ENCODE measurements around the gene PCDHGC4. TPM values are rescaled to one million over a fixed set of nuclear protein-coding genes. Genes with fewer than 3 reads are reported as not detected.

The PCDHGC4 gene
- total RNA-seq, 1 donor from 2014 or later, result 5.8 TPM

- intact Hi-C loops (cut with DNase I), result no loop called here
- DNase-seq (ENCODE audit: low spot score), result no peak
Measured at GRCh38 chr5:141488591-141489561, 4.0 kb downstream of the PCDHGC4 start, which contains the start of gene PCDHGC5. Gene PCDHGC5 (plus strand): TSS chr5:141489081. CDS start chr5:141489241, 160 bp downstream.

- intact Hi-C loops (cut with DNase I), result no loop called here
Measured at GRCh38 chr5:141489841-141490240, 5.0 kb downstream of the PCDHGC4 start.

GRCh38 chr5:141490271-141490670 is 5.4 kb downstream of the PCDHGC4 start:
- no peak for DNase-seq (ENCODE audit: low spot score)
- intact Hi-C loops (cut with DNase I), result no loop called here

More at GRCh38 chr5:141489841-141490240, 5.0 kb downstream of the PCDHGC4 start:
- DNase-seq (ENCODE audit: low spot score), result no peak

GRCh38 chr5:141490771-141491170 is 5.9 kb downstream of the PCDHGC4 start:
- intact Hi-C loops (cut with DNase I), result no loop called here
- DNase-seq (ENCODE audit: low spot score), result no peak

GRCh38 chr5:141491323-141492167 is 6.7 kb downstream of the PCDHGC4 start:
- intact Hi-C loops (cut with DNase I), result no loop called here

GRCh38 chr5:141492168-141492885 is 7.5 kb downstream of the PCDHGC4 start:
- intact Hi-C loops (cut with DNase I), result no loop called here
- DNase-seq (ENCODE audit: low spot score), result no peak

More at GRCh38 chr5:141491323-141492167, 6.7 kb downstream of the PCDHGC4 start:
- DNase-seq (ENCODE audit: low spot score), result no peak

- intact Hi-C loops (cut with DNase I), result no loop called here
- no peak for DNase-seq (ENCODE audit: low spot score)
Measured at GRCh38 chr5:141493500-141494422, 8.9 kb downstream of the PCDHGC4 start.

- no peak for DNase-seq (ENCODE audit: low spot score)
- intact Hi-C loops (cut with DNase I), result no loop called here
Measured at GRCh38 chr5:141494761-141495452, 10.1 kb downstream of the PCDHGC4 start.

- intact Hi-C loops (cut with DNase I), result no loop called here
- no peak for DNase-seq (ENCODE audit: low spot score)
Measured at GRCh38 chr5:141495453-141495811, 10.6 kb downstream of the PCDHGC4 start.

- no peak for DNase-seq (ENCODE audit: low spot score)
- intact Hi-C loops (cut with DNase I), result no loop called here
Measured at GRCh38 chr5:141496038-141496437, 11.2 kb downstream of the PCDHGC4 start.

GRCh38 chr5:141501761-141502160 is 16.9 kb downstream of the PCDHGC4 start:
- DNase-seq (ENCODE audit: low spot score), result no peak
- intact Hi-C loops (cut with DNase I), result no loop called here

GRCh38 chr5:141503681-141504080 is 18.9 kb downstream of the PCDHGC4 start:
- DNase-seq (ENCODE audit: low spot score), result no peak
- intact Hi-C loops (cut with DNase I), result no loop called here

- intact Hi-C loops (cut with DNase I), result no loop called here
- no peak for DNase-seq (ENCODE audit: low spot score)
Measured at GRCh38 chr5:141504216-141504615, 19.4 kb downstream of the PCDHGC4 start.

GRCh38 chr5:141506381-141507155 is 21.7 kb downstream of the PCDHGC4 start:
- DNase-seq (ENCODE audit: low spot score), result no peak
- intact Hi-C loops (cut with DNase I), result no loop called here

- intact Hi-C loops (cut with DNase I), result no loop called here
- no peak for DNase-seq (ENCODE audit: low spot score)
Measured at GRCh38 chr5:141507387-141508091, 22.7 kb downstream of the PCDHGC4 start.

- intact Hi-C loops (cut with DNase I), result no loop called here
- DNase-seq (ENCODE audit: low spot score), result no peak
Measured at GRCh38 chr5:141508440-141508797, 23.6 kb downstream of the PCDHGC4 start.

Data from cardiac septum (tissue), 1 donor.